MM.1S (cell line): ENCODE results near the gene LIAS.
"Not testable (repeated sequence)": the region's sequence is repeated elsewhere in the genome, so short reads cannot be mapped to it uniquely, and the experiment has no call there.

Source experiments
- DNase-seq: peaks from one replicate; pipeline ENCODE4 v3.0.0-alpha.2; 2015
- H2AFZ ChIP-seq: fragments of 300-600 bp; sonication (generic); 2 replicates; pipeline ENCODE4 v1.6.0; 2016; ENCODE audit warnings: antibody characterized with exemption, low read length
- H3F3A ChIP-seq: fragments of 300-600 bp; sonication (generic); 2 replicates; pipeline ENCODE4 v1.6.1; 2016; ENCODE audit warnings: mild to moderate bottlenecking, antibody characterized with exemption, low read length, moderate library complexity, mixed read lengths; ENCODE audit not compliant: insufficient read depth
- H3K27ac ChIP-seq: fragments of 300-600 bp; sonication (generic); 2 replicates; pipeline ENCODE4 v1.5.1; 2016; ENCODE audit warnings: mild to moderate bottlenecking, low read length
- H3K27me3 ChIP-seq: fragments of 300-600 bp; sonication (generic); replicated peaks from 2 replicates; pipeline ENCODE4 v1.6.0; 2016; ENCODE audit warnings: low read length; ENCODE audit not compliant: insufficient read depth
- H3K36me3 ChIP-seq: fragments of 300-600 bp; sonication (generic); replicated peaks from 2 replicates; pipeline ENCODE4 v1.6.1; 2016; ENCODE audit warnings: mild to moderate bottlenecking, low read length, mixed read lengths; ENCODE audit not compliant: insufficient read depth
- H3K4me1 ChIP-seq: fragments of 300-600 bp; sonication (generic); 2 replicates; pipeline ENCODE4 v1.6.1; 2016; ENCODE audit warnings: low read length, mixed read lengths
- H3K4me2 ChIP-seq: fragments of 300-600 bp; sonication (generic); 2 replicates; pipeline ENCODE4 v1.6.0; 2016; ENCODE audit warnings: low read depth, low read length
- H3K4me3 ChIP-seq: fragments of 300-600 bp; sonication (generic); 2 replicates; pipeline ENCODE4 v1.5.1; 2016; ENCODE audit warnings: low read length, mixed read lengths
- H3K79me2 ChIP-seq: fragments of 300-600 bp; sonication (generic); 2 replicates; pipeline ENCODE4 v1.6.1; 2016; ENCODE audit warnings: mixed run types, low read length, mixed read lengths
- H3K9ac ChIP-seq: fragments of 300-600 bp; sonication (generic); 2 replicates; pipeline ENCODE4 v1.6.1; 2016; ENCODE audit warnings: low read length, mixed read lengths
- H3K9me2 ChIP-seq: fragments of 300-600 bp; sonication (generic); replicated peaks from 2 replicates; pipeline ENCODE4 v1.6.1; 2016; ENCODE audit warnings: mild to moderate bottlenecking, low read length, mixed read lengths; ENCODE audit not compliant: insufficient read depth
- H3K9me3 ChIP-seq: fragments of 300-600 bp; sonication (generic); replicated peaks from 2 replicates; pipeline ENCODE4 v1.6.1; 2016; ENCODE audit warnings: mild to moderate bottlenecking, low read length, mixed read lengths; ENCODE audit not compliant: insufficient read depth
- H4K20me1 ChIP-seq: fragments of 300-600 bp; sonication (generic); 2 replicates; pipeline ENCODE4 v1.6.1; 2016; ENCODE audit warnings: mild to moderate bottlenecking, low read length, moderate library complexity, mixed read lengths; ENCODE audit not compliant: insufficient read depth
- EZH2 ChIP-seq: fragments of 300-600 bp; sonication (generic); optimal IDR thresholded peaks from 2 replicates; pipeline ENCODE3; 2017; ENCODE audit warnings: low read depth, mild to moderate bottlenecking, antibody characterized with exemption, low read length, mixed read lengths
- EZH2phosphoT487 ChIP-seq: fragments of 300-600 bp; sonication (generic); IDR thresholded peaks from 2 replicates; pipeline ENCODE4 v1.6.1; 2018; ENCODE audit warnings: antibody characterized with exemption, low read length
- TF ChIP-seq, protein P1 (sequence below): fragments of 300-600 bp; sonication (generic); IDR thresholded peaks from 2 replicates; pipeline ENCODE4 v1.5.1; 2016; ENCODE audit warnings: antibody characterized with exemption, low read length, mixed read lengths

LIAS gene

DNA sequence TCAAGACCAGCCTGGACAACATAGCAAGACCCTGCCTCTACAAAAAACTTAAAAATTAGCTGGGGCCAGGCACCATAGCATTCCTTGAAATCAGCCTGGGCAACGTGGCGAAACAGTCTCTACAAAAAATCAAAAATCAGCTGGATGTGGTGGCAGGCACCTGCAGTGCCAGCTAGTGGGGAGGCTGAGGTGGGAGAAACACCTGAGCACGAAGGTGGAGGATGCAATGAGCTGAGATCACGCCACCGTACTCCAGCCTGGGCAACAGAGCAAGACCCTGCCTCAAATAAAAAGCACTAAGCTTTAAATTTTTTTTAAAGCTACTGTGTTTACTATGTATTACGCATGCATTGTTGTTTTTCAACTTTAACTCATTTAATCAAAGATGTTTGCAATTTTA, 3.4 kb upstream of the LIAS start:
- H3K4me3 ChIP-seq, result no peak overlapping the region
- H3F3A ChIP-seq, result peaks cover 50% of the 10 kb centered on the region

DNA sequence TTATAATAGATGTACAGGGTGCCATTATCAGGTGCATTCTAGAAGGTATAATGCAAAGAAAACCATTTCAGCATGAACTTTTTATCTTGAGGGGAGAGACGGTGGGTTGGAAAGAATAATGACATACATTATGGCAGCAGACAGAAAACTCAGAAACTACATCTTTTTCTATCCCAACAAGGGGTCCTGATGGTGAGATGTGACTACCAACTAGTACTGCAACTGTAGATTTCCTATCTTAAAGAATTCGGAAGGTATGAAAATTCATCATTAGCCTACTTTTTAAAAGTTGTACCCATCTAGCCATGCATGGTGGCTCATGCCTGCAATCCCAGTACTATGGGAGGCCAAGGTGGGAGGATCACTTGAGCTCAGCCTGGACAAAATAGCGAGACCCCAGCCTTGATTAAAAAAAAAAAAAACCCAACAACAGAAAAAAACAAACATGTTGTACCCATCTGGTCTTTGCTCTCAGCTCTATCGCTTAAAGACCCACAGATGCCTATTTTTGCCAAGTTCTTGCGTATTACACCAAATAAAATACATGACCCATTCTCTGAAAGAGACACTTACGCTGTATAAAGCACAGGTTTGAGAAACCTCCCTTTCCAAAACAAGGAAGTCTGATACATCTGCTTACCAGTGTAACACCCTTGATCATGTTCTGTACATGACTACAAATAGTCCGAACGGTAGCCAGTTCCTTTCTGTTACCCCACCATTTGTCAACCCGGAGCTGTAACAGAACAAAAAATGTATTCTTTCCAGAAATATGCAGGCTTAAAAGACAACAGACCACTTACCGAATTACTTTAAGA, 1.7 kb upstream of the LIAS start:
- Histone ChIP-seq H3K4me3 (peak overlapping the region; percentile 90), H3K9ac (peak overlapping the region; percentile 97), H2AFZ (no peak overlapping the region), H3K9me2 (no peaks in the 10 kb centered on the region), H3K27me3 (no peaks in the 10 kb centered on the region), H3K36me3 (peaks cover 25% of the 10 kb centered on the region), H3F3A (peaks cover 38% of the 10 kb centered on the region), H3K79me2 (peaks cover 43% of the 10 kb centered on the region), H3K9me3 (no peaks in the 10 kb centered on the region), H3K4me1 (peaks cover 12% of the 10 kb centered on the region; the same call in 1 of the 2 replicates), H4K20me1 (peaks cover 16% of the 10 kb centered on the region), H3K27ac (no peak overlapping the region; the same call in 1 of the 2 replicates), H3K4me2 (peak overlapping the region; percentile 97)
- no peak for DNase-seq
- TF ChIP-seq, protein P1, sequence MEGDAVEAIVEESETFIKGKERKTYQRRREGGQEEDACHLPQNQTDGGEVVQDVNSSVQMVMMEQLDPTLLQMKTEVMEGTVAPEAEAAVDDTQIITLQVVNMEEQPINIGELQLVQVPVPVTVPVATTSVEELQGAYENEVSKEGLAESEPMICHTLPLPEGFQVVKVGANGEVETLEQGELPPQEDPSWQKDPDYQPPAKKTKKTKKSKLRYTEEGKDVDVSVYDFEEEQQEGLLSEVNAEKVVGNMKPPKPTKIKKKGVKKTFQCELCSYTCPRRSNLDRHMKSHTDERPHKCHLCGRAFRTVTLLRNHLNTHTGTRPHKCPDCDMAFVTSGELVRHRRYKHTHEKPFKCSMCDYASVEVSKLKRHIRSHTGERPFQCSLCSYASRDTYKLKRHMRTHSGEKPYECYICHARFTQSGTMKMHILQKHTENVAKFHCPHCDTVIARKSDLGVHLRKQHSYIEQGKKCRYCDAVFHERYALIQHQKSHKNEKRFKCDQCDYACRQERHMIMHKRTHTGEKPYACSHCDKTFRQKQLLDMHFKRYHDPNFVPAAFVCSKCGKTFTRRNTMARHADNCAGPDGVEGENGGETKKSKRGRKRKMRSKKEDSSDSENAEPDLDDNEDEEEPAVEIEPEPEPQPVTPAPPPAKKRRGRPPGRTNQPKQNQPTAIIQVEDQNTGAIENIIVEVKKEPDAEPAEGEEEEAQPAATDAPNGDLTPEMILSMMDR, result no peak
- TF ChIP-seq EZH2phosphoT487, result no peak
- TF ChIP-seq EZH2, result no peak

More for the DNA sequence above, 3.4 kb upstream of the LIAS start:
- H3K27ac ChIP-seq, result no peak overlapping the region
- no peak for DNase-seq
- no peak overlapping the region for H3K4me2 ChIP-seq
- H4K20me1 ChIP-seq, result peaks cover 16% of the 10 kb centered on the region
- no peaks in the 10 kb centered on the region for H3K27me3 ChIP-seq
- peaks cover 40% of the 10 kb centered on the region for H3K79me2 ChIP-seq
- H3K9me3 ChIP-seq, result no peaks in the 10 kb centered on the region
- no peak overlapping the region for H2AFZ ChIP-seq
- TF ChIP-seq EZH2 (no peak), EZH2phosphoT487 (no peak)
- TF ChIP-seq, protein P1, result no peak
- H3K4me1 ChIP-seq, result peaks cover 12% of the 10 kb centered on the region; the same call in 1 of the 2 replicates
- H3K36me3 ChIP-seq, result peaks cover 25% of the 10 kb centered on the region
- no peak overlapping the region for H3K9ac ChIP-seq
- no peaks in the 10 kb centered on the region for H3K9me2 ChIP-seq

DNA sequence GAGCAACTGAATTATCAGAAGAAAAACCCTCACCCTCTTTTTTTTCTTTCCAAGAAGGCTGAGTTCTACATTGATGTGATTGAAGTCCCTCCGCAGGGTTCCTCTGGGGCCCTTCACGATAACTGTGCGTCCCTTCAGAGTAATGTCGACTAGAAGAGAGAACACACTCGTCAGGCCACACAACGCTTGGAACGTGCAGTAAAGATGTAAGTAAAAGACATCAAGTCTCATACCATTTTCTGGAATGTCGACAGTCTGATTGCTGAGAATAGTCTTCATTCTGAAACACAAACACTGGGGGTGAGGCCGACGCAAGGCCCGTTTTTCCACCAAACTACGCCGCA, 723 bp upstream of the LIAS start:
- Histone ChIP-seq H3K4me3 (peak overlapping the region; percentile 90), H2AFZ (peak overlapping the region; percentile 59; the same call in 1 of the 2 replicates), H3F3A (peaks cover 31% of the 10 kb centered on the region), H3K4me1 (peaks cover 12% of the 10 kb centered on the region; the same call in 1 of the 2 replicates), H3K4me2 (peak overlapping the region; percentile 97), H3K36me3 (peaks cover 25% of the 10 kb centered on the region), H4K20me1 (peaks cover 16% of the 10 kb centered on the region), H3K27ac (peak overlapping the region; percentile 80; the same call in 1 of the 2 replicates), H3K9ac (peak overlapping the region; percentile 97), H3K79me2 (peaks cover 43% of the 10 kb centered on the region)
- H3K9me2 ChIP-seq, H3K9me3 ChIP-seq, DNase-seq, H3K27me3 ChIP-seq: not testable (repeated sequence)

DNA sequence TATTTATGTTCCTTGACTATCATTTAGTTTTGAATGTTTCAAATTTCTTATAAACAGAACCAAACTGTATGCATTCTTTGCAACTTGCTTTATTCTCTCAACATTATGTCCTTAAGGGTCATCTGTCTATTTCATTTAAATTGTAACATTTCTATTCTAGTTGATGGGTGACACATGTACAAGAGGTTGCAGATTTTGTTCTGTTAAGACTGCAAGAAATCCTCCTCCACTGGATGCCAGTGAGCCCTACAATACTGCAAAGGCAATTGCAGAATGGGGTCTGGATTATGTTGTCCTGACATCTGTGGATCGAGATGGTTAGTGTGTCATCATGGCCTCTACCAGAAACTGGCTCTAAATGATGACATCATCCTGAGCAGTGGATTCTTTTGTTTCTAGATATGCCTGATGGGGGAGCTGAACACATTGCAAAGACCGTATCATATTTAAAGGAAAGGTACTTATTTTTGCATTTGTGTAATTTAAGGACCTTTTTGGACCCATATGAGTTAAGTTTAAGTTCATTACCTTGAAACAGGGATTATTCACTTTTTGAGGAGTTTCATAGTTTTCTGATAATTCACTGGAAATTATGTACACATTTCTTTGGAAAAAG, 6.1 kb downstream of the LIAS start:
- H3K9ac ChIP-seq, result no peak overlapping the region
- H3K36me3 ChIP-seq, result 0 out of 2 replicates have a peak, but pooled peaks cover 3% of the 10 kb centered on the region

More for the DNA sequence above, 6.1 kb downstream of the LIAS start:
- H2AFZ ChIP-seq, result no peak overlapping the region
- H4K20me1 ChIP-seq, result no peaks in the 10 kb centered on the region
- TF ChIP-seq, protein P1, result no peak; the same call in 1 of the 2 replicates
- no peak for TF ChIP-seq EZH2
- no peak overlapping the region for H3K4me2 ChIP-seq
- H3K9me2 ChIP-seq, result no peaks in the 10 kb centered on the region
- no peak overlapping the region for H3K27ac ChIP-seq
- no peak overlapping the region for H3K4me3 ChIP-seq
- H3K9me3 ChIP-seq, result no peaks in the 10 kb centered on the region
- peaks cover 4% of the 10 kb centered on the region; the same call in 1 of the 2 replicates for H3K4me1 ChIP-seq
- H3K79me2 ChIP-seq, result peaks cover 5% of the 10 kb centered on the region
- DNase-seq, result no peak
- H3F3A ChIP-seq, result peaks cover 6% of the 10 kb centered on the region; the same call in 1 of the 2 replicates
- H3K27me3 ChIP-seq, result no peaks in the 10 kb centered on the region
